T-helper 22 cell (primary cell): ENCODE data around the gene CACNA1C.

ENCODE experiments used
- DNase-seq: peaks from one replicate; pipeline ENCODE4 v3.0.0-alpha.2; 2020; ENCODE audit warnings: low read depth

Gene CACNA1C

GRCh38 chr12:2322554-2323120 lies 269.9 kb downstream of the CACNA1C start:
- no peak for DNase-seq

- no peak for DNase-seq
Observed at GRCh38 chr12:2323532-2324255, 270.9 kb downstream of the CACNA1C start.

GRCh38 chr12:2324387-2324786 lies 271.6 kb downstream of the CACNA1C start:
- DNase-seq = no peak

DNA sequence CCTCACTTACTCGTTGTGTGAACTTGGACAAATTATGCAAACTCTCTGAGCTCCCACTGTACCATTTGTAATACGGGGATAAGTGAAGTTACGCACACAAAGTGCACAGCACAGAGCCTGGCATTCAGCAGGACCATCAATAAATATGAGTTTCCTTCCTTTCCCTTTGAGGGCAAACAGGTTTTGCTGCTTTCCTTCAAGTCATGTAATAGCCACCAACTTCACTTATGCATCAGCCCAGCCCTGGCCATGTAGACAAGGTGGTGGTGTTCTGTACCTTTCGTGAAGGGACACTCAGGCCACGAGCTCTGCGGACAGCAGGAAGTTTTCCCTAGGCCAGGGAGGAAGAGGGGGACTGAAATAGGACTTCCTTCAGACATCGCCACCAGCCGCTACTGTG lies 272.7 kb downstream of the CACNA1C start:
- no peak for DNase-seq

DNA sequence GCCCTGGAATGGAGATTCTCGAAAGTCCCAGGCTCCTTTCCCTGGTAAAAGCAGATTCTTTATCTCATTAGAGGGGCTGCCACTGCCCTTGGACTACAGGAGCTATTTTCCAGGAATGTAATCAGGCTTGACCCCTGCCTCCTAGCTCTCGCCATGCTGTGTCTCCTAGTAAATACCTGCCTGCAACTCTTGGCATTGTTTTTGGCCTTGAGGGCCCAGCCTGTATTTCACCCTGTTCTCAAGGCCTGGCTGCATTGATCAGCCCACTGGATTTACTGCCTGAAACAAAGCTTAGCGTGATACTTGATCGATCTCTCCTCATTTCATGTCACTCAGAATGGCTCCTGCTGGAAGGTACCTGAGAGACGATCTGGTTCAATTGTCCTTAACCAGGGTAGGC lies 273.7 kb downstream of the CACNA1C start:
- no peak for DNase-seq

DNA sequence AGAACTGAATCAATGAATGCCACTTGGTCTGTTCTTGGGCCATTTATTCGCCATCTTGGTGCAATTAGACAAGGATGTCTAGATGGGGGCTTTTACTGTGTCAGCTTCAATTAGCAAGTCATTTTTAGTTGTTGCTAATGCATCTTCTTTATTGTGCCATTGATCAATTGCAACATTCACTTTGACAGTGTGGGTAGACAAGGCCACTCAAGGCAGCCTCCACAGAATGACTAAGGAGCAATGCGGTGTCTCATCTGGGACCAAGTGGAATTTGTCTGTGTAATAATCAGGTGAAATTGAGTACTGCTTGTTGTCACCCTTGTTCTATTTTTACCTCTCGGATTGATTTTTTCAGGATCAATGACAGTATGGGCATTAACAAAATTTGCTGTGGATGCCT lies 275.9 kb downstream of the CACNA1C start:
- no peak for DNase-seq

GRCh38 chr12:2329661-2330210 lies 276.9 kb downstream of the CACNA1C start:
- no peak for DNase-seq

DNA sequence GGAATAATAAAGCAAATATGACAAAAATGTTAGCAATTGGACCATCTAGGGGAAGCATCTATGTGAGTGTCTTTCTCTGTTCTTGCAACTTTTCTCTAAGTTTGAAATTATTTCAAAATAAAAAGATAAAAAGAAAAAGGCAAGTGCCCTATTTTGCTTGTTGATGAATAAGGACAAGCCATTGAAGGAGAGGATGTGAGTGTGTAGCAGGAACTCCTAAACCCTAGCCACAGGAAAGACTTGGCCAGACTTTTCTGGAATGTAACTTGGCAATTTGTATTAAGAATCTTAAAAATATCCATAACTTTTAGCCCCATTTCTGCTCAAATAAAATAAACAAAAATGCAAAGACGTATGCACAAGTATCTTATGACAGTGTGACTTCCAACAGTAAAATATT lies 279.4 kb downstream of the CACNA1C start:
- no peak for DNase-seq

- DNase-seq = no peak
Observed at GRCh38 chr12:2332947-2333346, 280.2 kb downstream of the CACNA1C start.

GRCh38 chr12:2333491-2334195 lies 280.9 kb downstream of the CACNA1C start:
- no peak for DNase-seq

DNA sequence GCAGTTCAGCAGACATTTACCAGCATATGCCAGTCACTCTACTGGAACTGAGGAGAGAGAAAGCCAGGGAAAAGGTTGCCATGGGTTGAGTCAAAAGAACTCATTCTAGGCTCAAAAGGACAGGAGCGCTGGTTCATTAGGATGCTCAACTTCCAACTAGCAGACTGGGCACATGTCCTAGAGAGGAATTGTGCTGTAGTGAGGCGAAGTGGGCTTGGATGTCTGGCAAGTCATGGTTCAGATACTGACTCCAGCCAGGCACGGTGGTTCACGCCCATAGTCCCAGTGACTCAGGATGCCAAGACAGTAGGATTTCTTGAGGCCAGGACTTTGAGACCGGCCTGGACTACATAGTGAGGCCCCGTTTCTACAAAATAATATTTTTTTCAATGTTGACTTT lies 281.5 kb downstream of the CACNA1C start:
- no peak for DNase-seq

DNA sequence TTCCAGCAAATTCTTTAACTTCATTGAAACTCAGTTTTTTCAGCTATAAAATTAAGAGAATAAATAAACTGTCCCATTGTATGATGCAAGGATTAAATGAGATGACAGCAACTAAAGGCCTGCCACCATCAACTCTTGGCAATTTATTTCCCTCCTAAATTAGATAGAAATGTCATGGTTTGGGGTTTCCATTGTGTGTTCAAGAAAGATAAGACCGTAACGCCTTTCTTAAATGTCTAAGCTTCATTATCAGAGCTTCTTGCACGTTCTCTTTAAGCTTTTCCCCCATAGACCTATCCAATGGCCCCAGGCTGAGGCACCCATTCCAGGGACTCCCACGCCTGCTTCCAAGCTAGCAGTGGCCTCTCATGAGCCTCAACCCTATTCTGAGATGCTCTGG lies 281.9 kb downstream of the CACNA1C start:
- no peak for DNase-seq

DNA sequence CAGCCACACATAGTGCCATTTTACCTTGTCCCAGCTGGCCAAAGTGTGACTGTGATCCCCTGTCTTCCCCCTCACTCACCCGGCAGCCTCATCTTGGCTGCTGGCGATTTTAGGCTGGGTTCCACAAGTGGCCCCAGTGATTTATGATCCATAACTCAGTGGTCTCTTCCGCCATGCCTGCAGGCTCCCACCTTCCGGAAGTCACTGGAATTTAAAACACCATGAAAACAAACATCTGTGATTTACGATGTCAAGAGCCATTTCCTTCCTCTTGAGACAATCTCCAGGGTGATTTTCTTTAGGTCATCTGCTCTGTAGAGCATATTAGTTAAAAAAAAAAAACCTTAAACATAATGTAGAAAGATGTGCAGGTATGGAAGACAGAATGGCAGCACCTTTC lies 282.3 kb downstream of the CACNA1C start:
- no peak for DNase-seq

GRCh38 chr12:2335513-2335912 lies 282.7 kb downstream of the CACNA1C start:
- no peak for DNase-seq

DNA sequence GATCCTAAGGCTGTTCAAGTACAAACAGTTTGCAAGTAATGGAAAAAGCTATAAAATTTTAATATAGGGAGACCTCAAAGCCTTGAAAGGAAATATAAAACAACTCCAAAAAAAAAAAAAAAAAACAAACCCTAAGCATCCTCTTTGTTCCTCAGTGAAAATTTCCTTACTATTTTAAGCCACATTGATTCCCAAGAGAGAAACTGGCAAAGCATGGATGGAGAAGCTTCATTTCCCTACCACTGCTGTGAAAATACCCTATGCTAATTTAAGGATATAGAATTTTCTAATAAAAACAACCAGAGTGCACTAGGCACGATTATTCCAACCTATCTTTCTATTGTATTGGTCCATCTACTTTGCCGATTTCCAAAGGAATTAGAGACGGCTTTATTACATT lies 283.1 kb downstream of the CACNA1C start:
- no peak for DNase-seq

- DNase-seq = no peak
Observed at GRCh38 chr12:2336409-2336829, 283.6 kb downstream of the CACNA1C start.

GRCh38 chr12:2337031-2338010 lies 284.5 kb downstream of the CACNA1C start:
- no peak for DNase-seq

GRCh38 chr12:2338381-2338780 lies 285.6 kb downstream of the CACNA1C start:
- no peak for DNase-seq

- no peak for DNase-seq
Observed at GRCh38 chr12:2338991-2339431, 286.2 kb downstream of the CACNA1C start.

DNA sequence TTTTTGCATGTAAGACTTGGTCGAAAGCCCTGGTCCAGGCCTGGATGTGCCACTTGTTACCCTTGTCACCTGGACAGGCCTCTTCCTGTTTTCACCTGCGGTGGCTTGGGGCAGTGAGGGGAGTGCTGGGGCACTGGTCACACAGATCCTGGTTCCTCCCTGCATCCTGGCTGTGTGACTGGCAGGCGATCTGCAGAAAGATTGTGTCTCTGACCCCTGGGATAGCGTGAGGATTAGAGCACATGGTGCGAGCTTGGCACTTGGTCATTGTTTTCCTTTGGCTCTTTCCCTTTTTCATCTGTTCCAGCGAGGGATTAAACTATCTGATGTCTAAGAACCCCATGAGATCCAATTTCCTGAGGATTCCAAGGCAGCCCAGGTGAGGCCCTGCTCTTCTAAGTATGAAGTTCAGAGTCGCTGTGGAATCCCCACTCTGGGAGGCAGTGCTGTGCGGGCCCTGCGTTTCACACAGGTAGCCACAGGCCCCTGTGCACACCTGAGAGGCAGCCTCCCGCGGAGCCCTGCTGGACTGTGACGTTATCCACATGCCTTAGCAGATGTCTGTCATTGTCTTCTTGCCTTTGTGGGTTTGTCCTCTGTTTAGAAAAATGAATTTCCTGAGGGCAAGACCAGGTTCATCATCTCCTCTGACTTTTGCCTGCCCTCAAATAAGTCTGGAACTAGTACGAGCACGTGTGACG lies 288.4 kb downstream of the CACNA1C start:
- no peak for DNase-seq

- DNase-seq = no peak
Observed at GRCh38 chr12:2341871-2342270, 289.1 kb downstream of the CACNA1C start.
